ENCODE results near the gene GPR107.

The GPR107 gene

DNA sequence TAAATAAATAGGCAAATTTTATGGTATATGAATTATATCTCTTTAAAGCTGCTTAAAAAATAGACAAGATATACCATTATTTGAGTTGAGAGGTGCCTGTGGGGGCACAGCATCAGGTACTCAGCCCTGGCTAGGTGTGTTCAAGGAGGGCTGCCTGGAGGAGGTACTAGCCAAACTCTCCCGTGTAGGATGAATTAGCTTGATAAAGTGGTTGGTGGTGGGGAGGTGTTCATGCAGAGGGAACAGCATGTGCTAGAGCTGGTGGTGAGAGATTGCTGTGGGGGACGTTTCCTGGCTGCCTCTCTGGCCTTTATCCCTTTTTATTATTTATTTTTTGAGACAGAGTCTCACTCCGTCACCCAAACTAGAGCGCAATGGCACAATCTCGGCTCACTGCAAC lies 95.3 kb downstream of the GPR107 start:
- DNase-seq (ENCODE audit: low read depth): no peak
- TF ChIP-seq, protein P1, sequence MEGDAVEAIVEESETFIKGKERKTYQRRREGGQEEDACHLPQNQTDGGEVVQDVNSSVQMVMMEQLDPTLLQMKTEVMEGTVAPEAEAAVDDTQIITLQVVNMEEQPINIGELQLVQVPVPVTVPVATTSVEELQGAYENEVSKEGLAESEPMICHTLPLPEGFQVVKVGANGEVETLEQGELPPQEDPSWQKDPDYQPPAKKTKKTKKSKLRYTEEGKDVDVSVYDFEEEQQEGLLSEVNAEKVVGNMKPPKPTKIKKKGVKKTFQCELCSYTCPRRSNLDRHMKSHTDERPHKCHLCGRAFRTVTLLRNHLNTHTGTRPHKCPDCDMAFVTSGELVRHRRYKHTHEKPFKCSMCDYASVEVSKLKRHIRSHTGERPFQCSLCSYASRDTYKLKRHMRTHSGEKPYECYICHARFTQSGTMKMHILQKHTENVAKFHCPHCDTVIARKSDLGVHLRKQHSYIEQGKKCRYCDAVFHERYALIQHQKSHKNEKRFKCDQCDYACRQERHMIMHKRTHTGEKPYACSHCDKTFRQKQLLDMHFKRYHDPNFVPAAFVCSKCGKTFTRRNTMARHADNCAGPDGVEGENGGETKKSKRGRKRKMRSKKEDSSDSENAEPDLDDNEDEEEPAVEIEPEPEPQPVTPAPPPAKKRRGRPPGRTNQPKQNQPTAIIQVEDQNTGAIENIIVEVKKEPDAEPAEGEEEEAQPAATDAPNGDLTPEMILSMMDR (IDR thresholded peaks at IDR 0.05; ENCODE audit: low read depth, low read length, missing control alignments): no peak

DNA sequence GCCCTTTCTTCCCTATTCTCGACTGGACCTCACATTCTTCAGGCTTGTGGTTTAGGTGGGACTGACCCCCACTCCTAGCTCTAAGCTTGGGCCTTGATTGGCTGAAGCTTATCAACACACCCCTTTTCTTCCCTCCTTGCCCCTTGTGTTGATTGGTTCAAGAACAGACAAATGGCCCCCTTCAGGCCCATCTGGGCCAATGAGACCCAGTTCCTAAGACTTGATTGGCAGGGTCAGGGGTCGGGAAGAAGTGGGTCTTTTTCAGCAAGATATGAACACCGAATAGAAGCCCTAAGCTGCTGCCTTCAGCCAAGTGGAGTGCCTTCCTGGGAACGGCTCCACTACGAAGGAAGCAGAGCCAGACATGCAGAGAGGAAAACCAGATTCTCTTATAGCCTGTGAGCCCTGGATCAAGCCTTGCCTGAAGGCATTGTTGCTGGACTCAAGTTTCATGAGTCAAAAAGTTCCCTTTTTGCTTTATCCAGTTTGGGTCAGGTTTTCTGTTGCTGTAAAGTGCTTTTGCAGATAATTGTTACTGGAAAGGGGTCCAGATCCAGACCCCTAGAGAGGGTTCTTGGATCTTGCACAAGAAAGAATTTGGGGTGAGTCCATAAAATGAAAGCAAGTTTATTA lies 96.1 kb downstream of the GPR107 start:
- no peak overlapping the region for H3K4me3 ChIP-seq (ENCODE audit: low read depth, low read length)
- DNase-seq (ENCODE audit: low read depth): no peak
- TF ChIP-seq, protein P1 (IDR thresholded peaks at IDR 0.05; ENCODE audit: low read depth, low read length, missing control alignments): no peak

More for the DNA sequence above, 95.3 kb downstream of the GPR107 start:
- H3K4me3 ChIP-seq (ENCODE audit: low read depth, low read length): no peak overlapping the region

DNA sequence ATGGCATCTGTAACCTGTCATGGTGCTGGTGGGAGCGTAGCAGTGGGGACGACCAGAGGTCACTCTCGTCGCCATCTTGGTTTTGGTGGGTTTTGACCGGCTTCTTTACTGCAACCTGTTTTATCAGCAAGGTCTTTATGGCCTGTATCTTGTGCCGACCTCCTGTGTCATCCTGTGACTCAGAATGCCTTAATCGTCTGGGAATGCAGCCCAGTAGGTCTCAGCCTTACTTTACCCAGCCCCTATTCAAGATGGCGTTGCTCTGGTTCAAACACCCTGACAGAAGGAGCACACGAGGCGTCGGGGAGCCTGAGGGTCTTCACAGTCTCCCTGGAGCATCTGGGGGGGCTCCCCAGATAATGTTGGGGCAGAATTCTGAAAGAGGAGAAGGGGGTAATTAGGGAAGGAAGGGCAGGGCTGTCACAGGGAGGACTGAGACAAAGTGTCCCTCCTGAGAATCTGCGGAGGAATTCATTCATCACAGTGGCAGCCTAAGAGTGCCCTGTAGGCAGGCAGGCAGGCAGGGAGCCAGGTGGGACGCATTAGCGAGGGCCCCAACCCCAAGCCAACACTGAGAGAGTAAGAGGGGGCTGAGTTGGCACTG lies 97.2 kb downstream of the GPR107 start:
- DNase-seq (ENCODE audit: low read depth): no peak
- TF ChIP-seq, protein P1 (IDR thresholded peaks at IDR 0.05; ENCODE audit: low read depth, low read length, missing control alignments): no peak
- no peak overlapping the region for H3K4me3 ChIP-seq (ENCODE audit: low read depth, low read length)

DNA sequence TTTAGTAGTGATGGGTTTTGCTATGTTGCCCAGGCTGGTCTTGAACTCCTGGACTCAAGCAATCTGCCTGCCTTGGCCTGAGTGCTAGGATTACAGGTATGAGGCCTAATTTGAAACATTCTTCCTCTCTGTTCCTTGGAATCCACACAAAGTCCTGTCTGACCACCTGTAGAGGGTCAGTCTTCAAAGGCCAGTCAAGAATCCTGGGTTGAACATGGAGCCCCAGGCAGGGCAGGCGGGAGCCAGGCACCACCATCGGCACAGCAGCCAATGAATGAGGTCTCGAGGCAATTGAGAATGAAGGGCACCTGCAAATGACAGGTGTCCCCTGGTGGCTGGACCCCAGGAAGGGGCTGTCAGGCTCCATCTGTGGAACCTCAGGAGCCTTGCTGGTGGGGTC lies 101.1 kb downstream of the GPR107 start:
- DNase-seq (ENCODE audit: low read depth): no peak
- TF ChIP-seq, protein P1 (IDR thresholded peaks at IDR 0.05; ENCODE audit: low read depth, low read length, missing control alignments): no peak
- no peak overlapping the region for H3K4me3 ChIP-seq (ENCODE audit: low read depth, low read length)

DNA sequence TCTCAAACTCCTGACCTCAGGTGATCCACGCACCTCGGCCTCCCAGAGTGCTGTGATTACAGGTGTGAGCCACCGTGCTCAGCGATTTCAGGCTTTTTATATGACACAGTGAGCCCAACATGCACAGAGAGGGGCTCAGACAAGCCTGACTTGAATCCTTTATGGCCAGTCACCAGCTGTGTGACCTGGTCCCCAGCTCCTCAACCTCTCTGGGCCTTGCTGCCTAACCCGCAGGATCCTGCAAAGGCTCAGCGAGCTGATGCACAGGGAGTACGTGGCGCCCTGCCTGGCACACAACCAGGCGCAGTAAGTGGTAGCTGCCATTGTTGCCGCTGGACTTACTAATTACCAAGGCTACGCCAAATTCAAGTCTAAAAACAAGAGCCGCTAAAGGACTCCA lies 101.9 kb downstream of the GPR107 start:
- TF ChIP-seq, protein P1 (IDR thresholded peaks at IDR 0.05; ENCODE audit: low read depth, low read length, missing control alignments): no peak
- H3K4me3 ChIP-seq (ENCODE audit: low read depth, low read length): no peak overlapping the region
- no peak for DNase-seq (ENCODE audit: low read depth)

DNA sequence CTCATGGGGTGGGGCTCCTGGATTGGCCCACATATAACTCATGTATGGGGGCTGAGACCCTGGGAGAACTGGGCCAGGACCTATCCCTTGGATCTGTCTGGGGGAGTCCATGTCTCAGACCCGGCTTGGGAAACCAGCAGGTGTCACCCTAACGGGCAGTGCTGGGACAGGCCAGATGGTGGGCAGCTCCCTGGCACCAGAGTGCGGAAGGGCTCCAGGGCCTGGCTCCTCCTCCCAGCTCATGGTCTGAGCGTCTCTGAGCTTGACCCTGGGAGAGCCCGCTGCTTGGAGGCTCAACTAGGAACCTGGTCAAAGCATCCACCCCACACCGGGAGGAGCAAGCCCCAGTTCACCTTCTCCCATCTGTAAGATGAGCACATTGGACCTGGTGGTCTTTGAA lies 103.0 kb downstream of the GPR107 start:
- no peak for DNase-seq (ENCODE audit: low read depth)
- TF ChIP-seq, protein P1 (IDR thresholded peaks at IDR 0.05; ENCODE audit: low read depth, low read length, missing control alignments): no peak
- H3K4me3 ChIP-seq (ENCODE audit: low read depth, low read length): no peak overlapping the region

DNA sequence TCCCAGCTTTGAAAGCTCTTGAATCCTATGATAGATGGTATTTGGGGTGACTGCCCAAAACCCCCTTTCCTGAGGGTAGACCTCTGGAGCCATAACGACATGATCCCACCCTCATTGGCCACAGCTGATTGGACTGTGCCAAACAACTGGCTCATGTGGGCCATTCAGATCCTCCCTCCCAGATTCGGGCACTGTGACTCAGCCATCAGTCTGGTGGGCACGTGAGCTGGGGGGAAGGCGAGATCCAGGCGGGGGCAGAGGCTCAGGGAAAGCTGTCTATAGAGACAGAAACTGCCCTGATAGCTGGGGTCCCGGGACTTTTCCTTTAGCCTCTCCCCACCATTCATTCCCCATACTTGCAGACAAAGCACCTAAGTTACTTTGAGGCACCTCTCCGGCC lies 103.4 kb downstream of the GPR107 start:
- no peak for DNase-seq (ENCODE audit: low read depth)
- TF ChIP-seq, protein P1 (IDR thresholded peaks at IDR 0.05; ENCODE audit: low read depth, low read length, missing control alignments): no peak
- no peak overlapping the region for H3K4me3 ChIP-seq (ENCODE audit: low read depth, low read length)

Data from GM12864 (cell line).